SK-N-SH (cell line): ENCODE data around the gene RASGEF1B. TPM values are rescaled to one million over a fixed set of nuclear protein-coding genes. Genes with fewer than 3 reads are reported as not detected.

Experiments used
- CTCF ChIA-PET: fragments of 300-600, 350-600 bp; formaldehyde crosslinking; extraction: SDS; loops from one replicate; lab custom pipeline; 2021; lab: Yijun Ruan, JAX
- POLR2A ChIA-PET: fragments of 350-600 bp; sonication (Branson Sonifier 250); formaldehyde crosslinking; extraction: SDS; loops from one replicate; lab custom pipeline; 2020; ENCODE audit warnings: antibody characterized with exemption, inconsistent platforms; lab: Yijun Ruan, JAX
- DNase-seq: peaks from one replicate; pipeline ENCODE4 v3.0.0; 2012
- H2AFZ ChIP-seq: fragments of 200-600 bp; sonication (generic); 2 replicates; pipeline ENCODE4 v1.8.1; 2016; ENCODE audit warnings: antibody characterized with exemption, mild to moderate bottlenecking, low read depth
- H3F3A ChIP-seq: fragments of 200-600 bp; sonication (generic); replicated peaks from 2 replicates; pipeline ENCODE3; 2016; ENCODE audit warnings: antibody characterized with exemption, mild to moderate bottlenecking; ENCODE audit not compliant: insufficient read depth
- H3K27ac ChIP-seq, 2 experiments: fragments of 200-500 bp in 1 of 2; fragments of 200-600 bp in 1 of 2; sonication (Bioruptor generic) in 1 of 2; sonication (generic), shearing (Covaris generic) in 1 of 2; 2 replicates each; pipeline versions ENCODE4 v1.5.1 to v1.6.1; 2014 to 2016; ENCODE audit warnings: low read depth in 2 of 2, inconsistent platforms in 1 of 2, low read length in 1 of 2, mild to moderate bottlenecking in 1 of 2, mixed read lengths in 1 of 2
- H3K27me3 ChIP-seq: fragments of 200-600 bp; sonication (generic), shearing (Covaris generic); 2 replicates; pipeline ENCODE4 v1.6.1; 2016; ENCODE audit warnings: mixed run types; ENCODE audit not compliant: insufficient read depth
- H3K36me3 ChIP-seq, 2 experiments: fragments of 200-500 bp in 1 of 2; fragments of 200-600 bp in 1 of 2; sonication (Bioruptor generic) in 1 of 2; sonication (generic) in 1 of 2; replicated peaks in 1 of 2; 2 replicates each; pipeline versions ENCODE3 to v1.5.1; 2014 to 2016; ENCODE audit warnings: low read length in 1 of 2, mild to moderate bottlenecking in 1 of 2; ENCODE audit not compliant: insufficient read depth in 2 of 2, control insufficient read depth in 1 of 2
- H3K4me1 ChIP-seq, 2 experiments: fragments of 200-500 bp in 1 of 2; fragments of 200-600 bp in 1 of 2; sonication (Bioruptor generic) in 1 of 2; sonication (generic), shearing (Covaris generic) in 1 of 2; 2 replicates each; pipeline versions ENCODE4 v1.5.1 to v1.6.1; 2014 to 2016; ENCODE audit warnings: low read depth in 1 of 2, low read length in 1 of 2, mixed run types in 1 of 2; ENCODE audit not compliant: insufficient read depth in 2 of 2, control insufficient read depth in 1 of 2
- H3K4me2 ChIP-seq: fragments of 200-600 bp; sonication (generic), shearing (Covaris generic); 2 replicates; pipeline ENCODE4 v1.6.1; 2017; ENCODE audit warnings: mixed run types
- H3K4me3 ChIP-seq, 2 experiments: fragments of 200-500 bp in 1 of 2; fragments of 200-600 bp in 1 of 2; sonication (Bioruptor generic) in 1 of 2; sonication (generic), shearing (Covaris generic) in 1 of 2; 2 replicates each; pipeline versions ENCODE4 v1.5.1 to v1.8.1; 2014 to 2016; ENCODE audit warnings: low read depth in 2 of 2, inconsistent platforms in 1 of 2, low read length in 1 of 2, mild to moderate bottlenecking in 1 of 2, mixed read lengths in 1 of 2, moderate library complexity in 1 of 2
- H3K79me2 ChIP-seq: fragments of 200-600 bp; sonication (generic); 2 replicates; pipeline ENCODE4 v1.8.1; 2017; ENCODE audit warnings: mild to moderate bottlenecking; ENCODE audit not compliant: insufficient read depth
- H3K9ac ChIP-seq: fragments of 200-600 bp; sonication (generic); 2 replicates; pipeline ENCODE4 v1.6.1; 2017; ENCODE audit warnings: mixed run types
- H3K9me2 ChIP-seq: fragments of 200-600 bp; sonication (generic); 2 replicates; pipeline ENCODE4 v1.6.1; 2017; ENCODE audit warnings: mixed run types
- H3K9me3 ChIP-seq: fragments of 200-600 bp; sonication (generic); 2 replicates; pipeline ENCODE4 v1.6.1; 2017; ENCODE audit warnings: mixed run types, mild to moderate bottlenecking, moderate library complexity
- H4K20me1 ChIP-seq: fragments of 200-600 bp; sonication (generic); 2 replicates; pipeline ENCODE4 v1.6.1; 2017; ENCODE audit warnings: mild to moderate bottlenecking, mixed run types; ENCODE audit not compliant: insufficient read depth
- CHD2 ChIP-seq: fragments of 150-350 bp; IDR thresholded peaks from 2 replicates; pipeline ENCODE4 v1.6.1; 2018; ENCODE audit warnings: low read length; ENCODE audit not compliant: partially characterized antibody
- EP300 ChIP-seq, 2 experiments: IDR thresholded peaks; 2 replicates each; pipeline versions ENCODE4 v1.4.0 to v1.6.1; 2012; ENCODE audit warnings: borderline replicate concordance in 1 of 2, low read depth in 1 of 2, low read length in 1 of 2
- EZH2phosphoT487 ChIP-seq: fragments of 200-600 bp; sonication (generic); IDR thresholded peaks from 2 replicates; pipeline ENCODE4 v1.6.1; 2017; ENCODE audit warnings: low read depth, mixed run types, mild to moderate bottlenecking, antibody characterized with exemption, moderate library complexity, borderline replicate concordance
- FOSL2 ChIP-seq: IDR thresholded peaks from 2 replicates; pipeline ENCODE4 v1.4.0; 2012; ENCODE audit warnings: low read depth, mild to moderate bottlenecking, moderate library complexity, borderline replicate concordance
- GATA2 ChIP-seq: sonication (generic); formaldehyde crosslinking; IDR thresholded peaks from 2 replicates; pipeline ENCODE4 v1.5.0; 2020; ENCODE audit warnings: mild to moderate bottlenecking, missing genetic modification reagents
- JUND ChIP-seq: IDR thresholded peaks from 2 replicates; pipeline ENCODE4 v1.4.0; 2012
- NFIC ChIP-seq: IDR thresholded peaks from 2 replicates; pipeline ENCODE4 v1.4.0; 2012; ENCODE audit warnings: borderline replicate concordance
- RAD21 ChIP-seq: IDR thresholded peaks from 2 replicates; pipeline ENCODE4 v1.6.1; 2012; ENCODE audit warnings: mild to moderate bottlenecking, low read length
- RCOR1 ChIP-seq: fragments of 150-350 bp; IDR thresholded peaks from 2 replicates; pipeline ENCODE4 v1.6.1; 2017; ENCODE audit warnings: antibody characterized with exemption, low read length
- REST ChIP-seq: IDR thresholded peaks from 2 replicates; pipeline ENCODE4 v1.6.1; 2012; ENCODE audit warnings: mild to moderate bottlenecking, low read depth, low read length, moderate library complexity
- SIN3A ChIP-seq: IDR thresholded peaks from 2 replicates; pipeline ENCODE4 v1.6.1; 2012; ENCODE audit warnings: low read depth, mild to moderate bottlenecking, low read length, moderate library complexity, borderline replicate concordance
- USF1 ChIP-seq: IDR thresholded peaks from 2 replicates; pipeline ENCODE4 v1.4.0; 2012; ENCODE audit warnings: low read depth, borderline replicate concordance
- YY1 ChIP-seq: IDR thresholded peaks from 2 replicates; pipeline ENCODE4 v1.4.0; 2012; ENCODE audit warnings: low read depth, mild to moderate bottlenecking
- ZBTB33 ChIP-seq: IDR thresholded peaks from 2 replicates; pipeline ENCODE4 v1.4.0; 2012; ENCODE audit warnings: low read depth, borderline replicate concordance
- WGBS: methylation state at CpG from one replicate; pipeline ENCODE4 v1.1.6; 2017; ENCODE audit warnings: low lambda C conversion rate; 5-methylcytosine and 5-hydroxymethylcytosine counted together
- polyA plus RNA-seq, 3 experiments: library from polyadenylated mRNA; depleted of rRNA; stranded (reverse); fragments of >200 nt; gene quantifications; 2 replicates each; pipeline ENCODE4 v1.2.3, GENCODE V29; 2012
- TF ChIP-seq, protein P1 (sequence below): fragments of 150-350 bp; IDR thresholded peaks from 2 replicates; pipeline ENCODE4 v1.6.1; 2016; ENCODE audit warnings: mild to moderate bottlenecking, low read depth, low read length
- TF ChIP-seq, protein P2 (sequence below): IDR thresholded peaks from 2 replicates; pipeline ENCODE4 v1.4.0; 2012; ENCODE audit warnings: low read depth
- TF ChIP-seq, protein P3 (sequence below): fragments of 200-600 bp; sonication (generic); IDR thresholded peaks from 2 replicates; pipeline ENCODE4 v1.6.1; 2017; ENCODE audit warnings: antibody characterized with exemption, mild to moderate bottlenecking, moderate library complexity

The RASGEF1B gene
- polyA plus RNA-seq, 1 of the 3 experiments (the other 2 are of a cell fraction), result not detected

DNA sequence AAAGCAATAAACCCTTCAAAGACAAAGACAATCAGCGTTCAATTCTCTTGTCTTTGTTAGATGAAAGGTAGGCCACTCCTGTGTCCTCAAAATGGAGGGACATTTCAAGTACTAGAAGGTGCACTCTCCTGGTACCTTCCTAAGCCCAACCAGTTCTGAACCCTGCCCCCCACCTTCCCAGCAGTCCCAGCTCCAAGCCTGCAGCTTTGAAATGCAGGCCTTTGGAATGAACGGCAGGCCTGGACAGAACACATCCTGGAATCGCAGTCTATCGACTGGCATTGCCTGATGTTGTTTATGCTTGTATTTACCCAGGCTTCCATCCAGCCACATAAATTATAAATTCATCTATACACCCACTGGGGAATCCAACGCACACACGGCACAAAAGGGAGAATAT lies 47.4 kb downstream of the RASGEF1B start:
- Histone ChIP-seq H3K27ac (no peak overlapping the region), H3K9ac (no peak overlapping the region)
- WGBS, result 5% methylated on average over 4 of the region's 6 CpGs

More for the DNA sequence above, 47.4 kb downstream of the RASGEF1B start:
- Histone ChIP-seq H3K9me3 (no peaks in the 10 kb centered on the region), H3K27me3 (peaks cover 11% of the 10 kb centered on the region; the same call in 1 of the 2 replicates), H3K79me2 (no peaks in the 10 kb centered on the region), H3F3A (no peaks in the 10 kb centered on the region), H3K9me2 (no peaks in the 10 kb centered on the region), H3K4me1 (no peaks in the 10 kb centered on the region), H4K20me1 (no peaks in the 10 kb centered on the region), H3K36me3 (no peaks in the 10 kb centered on the region), H3K4me3 (no peak overlapping the region), H2AFZ (no peak overlapping the region), H3K4me2 (no peak overlapping the region)
- DNase-seq, result no peak
- TF ChIP-seq USF1 (no peak), GATA2 (no peak), EP300 (IDR thresholded peaks at IDR 0.05; ENCODE audit: borderline replicate concordance in 1 of 2, low read depth in 1 of 2, low read length in 1 of 2) (no peak), CHD2 (no peak), ZBTB33 (no peak), EZH2phosphoT487 (no peak), FOSL2 (no peak), RAD21 (no peak), JUND (no peak), RCOR1 (no peak), SIN3A (no peak), REST (no peak), NFIC (no peak), YY1 (no peak)
- TF ChIP-seq, protein P1, sequence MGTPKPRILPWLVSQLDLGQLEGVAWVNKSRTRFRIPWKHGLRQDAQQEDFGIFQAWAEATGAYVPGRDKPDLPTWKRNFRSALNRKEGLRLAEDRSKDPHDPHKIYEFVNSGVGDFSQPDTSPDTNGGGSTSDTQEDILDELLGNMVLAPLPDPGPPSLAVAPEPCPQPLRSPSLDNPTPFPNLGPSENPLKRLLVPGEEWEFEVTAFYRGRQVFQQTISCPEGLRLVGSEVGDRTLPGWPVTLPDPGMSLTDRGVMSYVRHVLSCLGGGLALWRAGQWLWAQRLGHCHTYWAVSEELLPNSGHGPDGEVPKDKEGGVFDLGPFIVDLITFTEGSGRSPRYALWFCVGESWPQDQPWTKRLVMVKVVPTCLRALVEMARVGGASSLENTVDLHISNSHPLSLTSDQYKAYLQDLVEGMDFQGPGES, result no peak
- TF ChIP-seq, protein P2, sequence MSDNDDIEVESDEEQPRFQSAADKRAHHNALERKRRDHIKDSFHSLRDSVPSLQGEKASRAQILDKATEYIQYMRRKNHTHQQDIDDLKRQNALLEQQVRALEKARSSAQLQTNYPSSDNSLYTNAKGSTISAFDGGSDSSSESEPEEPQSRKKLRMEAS, result no peak
- TF ChIP-seq, protein P3, sequence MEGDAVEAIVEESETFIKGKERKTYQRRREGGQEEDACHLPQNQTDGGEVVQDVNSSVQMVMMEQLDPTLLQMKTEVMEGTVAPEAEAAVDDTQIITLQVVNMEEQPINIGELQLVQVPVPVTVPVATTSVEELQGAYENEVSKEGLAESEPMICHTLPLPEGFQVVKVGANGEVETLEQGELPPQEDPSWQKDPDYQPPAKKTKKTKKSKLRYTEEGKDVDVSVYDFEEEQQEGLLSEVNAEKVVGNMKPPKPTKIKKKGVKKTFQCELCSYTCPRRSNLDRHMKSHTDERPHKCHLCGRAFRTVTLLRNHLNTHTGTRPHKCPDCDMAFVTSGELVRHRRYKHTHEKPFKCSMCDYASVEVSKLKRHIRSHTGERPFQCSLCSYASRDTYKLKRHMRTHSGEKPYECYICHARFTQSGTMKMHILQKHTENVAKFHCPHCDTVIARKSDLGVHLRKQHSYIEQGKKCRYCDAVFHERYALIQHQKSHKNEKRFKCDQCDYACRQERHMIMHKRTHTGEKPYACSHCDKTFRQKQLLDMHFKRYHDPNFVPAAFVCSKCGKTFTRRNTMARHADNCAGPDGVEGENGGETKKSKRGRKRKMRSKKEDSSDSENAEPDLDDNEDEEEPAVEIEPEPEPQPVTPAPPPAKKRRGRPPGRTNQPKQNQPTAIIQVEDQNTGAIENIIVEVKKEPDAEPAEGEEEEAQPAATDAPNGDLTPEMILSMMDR, result no peak
- CTCF ChIA-PET, result interaction anchor here (0.7 to 1.4 kb wide), 2 partner anchors 18 to 68 kb away, joined by 3 to 4 read pairs; no protein-coding TSS in a partner anchor
- POLR2A ChIA-PET, result no interaction called here
